GM18511 (cell line): ENCODE measurements around the gene PEBP1.

ENCODE experiments used
- ATAC-seq: cut with Tn5 transposase; IDR thresholded peaks from one replicate; pipeline ENCODE4 v1.9.1; 2021; ENCODE audit warnings: mild to moderate bottlenecking, moderate library complexity; ENCODE audit not compliant: unreplicated experiment

The PEBP1 gene

DNA sequence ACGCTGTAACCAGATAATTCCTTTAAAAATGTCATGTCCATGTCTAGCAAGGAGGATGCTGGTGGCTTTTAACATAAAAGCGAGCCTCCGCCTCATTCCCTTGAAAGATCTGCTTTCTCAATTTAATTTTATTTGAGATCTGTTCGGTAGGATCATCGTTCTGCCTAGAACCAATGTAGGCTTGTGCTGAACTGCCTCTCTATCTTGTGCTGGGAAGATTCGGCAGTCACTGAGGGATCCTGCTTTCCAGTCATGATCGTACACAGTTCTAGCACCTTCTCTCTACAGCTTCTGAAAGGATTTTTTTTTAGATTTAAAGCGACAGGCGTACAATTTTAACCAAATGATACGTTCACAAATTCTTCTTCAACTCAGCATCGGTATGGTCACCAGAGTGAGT lies 54.3 kb downstream of the PEBP1 start:
- ATAC-seq: no peak

DNA sequence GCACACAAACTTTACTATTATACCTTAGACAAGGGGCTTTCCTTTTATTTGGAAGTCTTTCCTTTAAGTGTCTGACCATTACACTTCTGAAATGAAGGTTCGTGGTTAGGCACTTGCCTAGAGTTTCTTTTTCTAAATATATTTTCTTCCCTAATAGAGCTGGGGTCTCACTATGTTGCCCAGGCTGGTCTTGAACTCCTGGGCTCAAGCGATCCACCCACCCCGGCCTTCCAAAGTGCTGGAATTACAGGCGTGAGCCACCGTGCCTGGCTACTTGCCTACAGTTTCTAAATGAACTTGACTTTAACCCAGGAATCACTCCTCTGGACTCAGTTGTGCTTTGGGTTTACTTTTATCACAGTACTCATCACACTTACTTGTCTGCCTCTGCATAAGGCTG lies 57.6 kb downstream of the PEBP1 start:
- ATAC-seq: no peak

DNA sequence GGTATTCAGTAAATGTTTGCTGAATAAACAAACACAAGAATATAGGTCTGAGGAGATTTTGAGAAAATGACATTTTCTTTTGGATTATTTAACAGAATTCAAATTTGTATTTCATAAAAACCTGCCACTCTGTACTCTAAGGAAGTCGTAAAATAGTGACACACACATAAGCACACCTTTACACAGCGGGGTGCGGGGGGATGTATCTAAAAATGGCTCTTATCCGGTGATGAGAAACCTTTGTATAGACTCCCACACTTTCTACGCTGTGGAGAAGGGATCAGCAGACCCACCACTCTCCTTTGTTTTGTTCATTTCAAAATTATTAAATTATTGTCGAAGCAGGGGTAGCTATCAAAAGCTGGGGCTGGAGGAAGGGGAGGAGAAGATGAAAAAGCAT lies 58.0 kb downstream of the PEBP1 start:
- ATAC-seq: no peak
